Activated CD8-positive, alpha-beta memory T cell treated with anti-CD3 and anti-CD28 coated beads, Interleukin-2, amount 50 U/mL, for 24 hours (primary cell): ENCODE data around the gene SPG7.

Experiments
- DNase-seq: peaks from one replicate; pipeline ENCODE4 v3.0.0-alpha.2; 2020; ENCODE audit errors: extremely low read depth

SPG7 gene

GRCh38 chr16:89517128-89517527 lies 8.9 kb downstream of the SPG7 start:
- no peak for DNase-seq

- no peak for DNase-seq
Observed at GRCh38 chr16:89519881-89520280, 11.7 kb downstream of the SPG7 start.

GRCh38 chr16:89522287-89522686 lies 14.1 kb downstream of the SPG7 start:
- no peak for DNase-seq

GRCh38 chr16:89523680-89524344 lies 15.6 kb downstream of the SPG7 start:
- no peak for DNase-seq

- no peak for DNase-seq
Observed at GRCh38 chr16:89525146-89525913, 17.1 kb downstream of the SPG7 start.

- DNase-seq, result no peak
Observed at GRCh38 chr16:89529097-89529496, 20.9 kb downstream of the SPG7 start.

- no peak for DNase-seq
Observed at GRCh38 chr16:89530401-89531381, 22.5 kb downstream of the SPG7 start.

- DNase-seq, result no peak
Observed at GRCh38 chr16:89531821-89532526, 23.8 kb downstream of the SPG7 start.

- no peak for DNase-seq
Observed at GRCh38 chr16:89534252-89534756, 26.1 kb downstream of the SPG7 start.

GRCh38 chr16:89536371-89536770 lies 28.2 kb downstream of the SPG7 start:
- no peak for DNase-seq

- DNase-seq, result no peak
Observed at GRCh38 chr16:89536886-89537548, 28.8 kb downstream of the SPG7 start.

- no peak for DNase-seq
Observed at GRCh38 chr16:89537549-89537925, 29.3 kb downstream of the SPG7 start.

GRCh38 chr16:89538286-89538685 lies 30.1 kb downstream of the SPG7 start:
- DNase-seq, result no peak

- DNase-seq, result no peak
Observed at GRCh38 chr16:89540557-89540956, 32.4 kb downstream of the SPG7 start.

- no peak for DNase-seq
Observed at GRCh38 chr16:89541792-89542191, 33.6 kb downstream of the SPG7 start.

- DNase-seq, result no peak
Observed at GRCh38 chr16:89544113-89544512, 35.9 kb downstream of the SPG7 start.

GRCh38 chr16:89544713-89545043 lies 36.5 kb downstream of the SPG7 start:
- DNase-seq, result no peak

GRCh38 chr16:89545044-89545830 lies 37.0 kb downstream of the SPG7 start:
- no peak for DNase-seq

- DNase-seq, result no peak
Observed at GRCh38 chr16:89545831-89546574, 37.8 kb downstream of the SPG7 start.

GRCh38 chr16:89546781-89547180 lies 38.6 kb downstream of the SPG7 start:
- DNase-seq, result no peak
